NCI-H1694 treated with DMSO at 0.1 percent for 48 hours (cell line): ENCODE measurements around the gene JOSD2.
A peak's percentile ranks its signal among the peaks of the same experiment; 100 is the strongest.
"Not testable (repeated sequence)": the region's sequence is repeated elsewhere in the genome, so short reads cannot be mapped to it uniquely, and the experiment has no call there.

ENCODE experiments used
- DNase-seq: peaks from one replicate; lab custom pipeline; 2025; lab: John Stamatoyannopoulos, UW

Gene JOSD2

DNA sequence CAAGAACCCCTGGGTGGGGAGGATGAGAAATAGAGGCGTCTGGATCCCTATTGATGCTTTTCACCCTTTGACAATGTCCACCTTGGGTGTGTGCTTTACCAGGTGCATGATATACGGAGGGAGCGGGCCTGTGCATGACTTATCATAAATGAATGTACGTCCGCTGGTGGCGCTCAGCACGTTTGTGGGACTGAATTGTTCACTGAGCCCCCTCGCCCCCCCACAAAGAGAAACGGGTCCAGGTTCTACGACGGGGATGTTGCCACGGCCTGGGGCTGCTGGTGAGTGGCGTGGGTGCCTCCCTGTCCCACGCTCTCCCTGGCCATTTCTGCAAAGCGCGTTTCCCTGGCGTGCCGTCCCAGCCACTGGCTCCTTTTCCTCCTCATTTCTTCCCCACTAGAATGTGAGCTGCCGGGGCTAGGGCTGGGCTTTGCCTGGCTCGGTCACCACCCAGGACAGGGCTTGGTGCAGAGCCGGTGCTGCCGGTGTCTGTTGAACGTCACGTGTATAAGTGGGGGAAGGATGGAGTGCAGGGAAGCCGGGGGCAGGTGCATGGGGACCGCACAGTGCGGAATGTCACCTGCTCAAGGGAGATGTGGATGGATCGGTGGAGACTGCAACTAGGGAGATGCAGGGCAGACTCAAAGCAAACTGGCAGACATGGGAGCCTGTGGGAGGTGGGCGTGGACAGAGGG is 35.7 kb upstream of the JOSD2 start:
- DNase-seq = no peak

- peak; percentile 17 for DNase-seq
Observed at GRCh38 chr19:50542943-50543342, 32.0 kb upstream of the JOSD2 start.

DNA sequence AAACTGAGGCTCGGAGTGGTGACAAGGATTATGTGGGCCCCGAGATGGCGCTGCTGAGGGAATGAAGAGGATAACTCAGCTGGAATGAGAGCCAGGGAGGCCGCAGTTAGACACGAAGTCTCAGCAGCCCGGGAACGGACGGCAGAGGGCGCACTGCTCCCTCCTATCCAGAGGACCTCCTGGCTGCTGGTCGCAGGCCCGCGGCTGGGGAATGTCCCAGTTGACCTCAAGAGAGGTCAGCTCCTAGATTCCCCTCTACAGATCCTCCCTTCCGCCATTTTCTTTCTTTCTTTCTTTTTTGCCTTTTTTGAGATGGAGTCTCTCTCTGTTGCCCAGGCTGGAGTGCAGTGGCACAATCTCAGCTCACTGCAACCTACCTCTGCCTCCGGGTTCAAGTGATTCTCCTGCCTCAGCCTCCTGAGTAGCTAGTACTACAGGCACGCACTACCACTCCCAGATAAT is 26.8 kb upstream of the JOSD2 start:
- peak; percentile 82 for DNase-seq

DNA sequence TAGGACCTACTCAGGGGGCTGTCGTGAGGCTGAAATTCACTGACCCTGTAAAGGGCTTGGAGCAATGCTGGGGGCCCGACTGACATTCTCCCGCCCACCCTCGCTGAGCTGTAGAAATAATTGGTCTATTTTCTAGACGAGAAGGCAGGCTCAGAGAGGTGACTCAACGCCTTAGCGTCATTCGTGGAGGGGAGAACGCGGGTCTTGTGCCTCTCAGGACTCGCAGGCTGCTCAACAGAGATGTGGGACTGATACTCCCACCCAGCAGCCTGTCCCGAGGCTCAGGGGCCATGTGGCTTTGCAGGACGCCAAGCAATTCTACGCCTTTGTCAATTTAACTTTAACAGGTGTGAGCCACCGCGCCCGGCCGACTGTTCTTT is 26.3 kb upstream of the JOSD2 start:
- DNase-seq = no peak

DNA sequence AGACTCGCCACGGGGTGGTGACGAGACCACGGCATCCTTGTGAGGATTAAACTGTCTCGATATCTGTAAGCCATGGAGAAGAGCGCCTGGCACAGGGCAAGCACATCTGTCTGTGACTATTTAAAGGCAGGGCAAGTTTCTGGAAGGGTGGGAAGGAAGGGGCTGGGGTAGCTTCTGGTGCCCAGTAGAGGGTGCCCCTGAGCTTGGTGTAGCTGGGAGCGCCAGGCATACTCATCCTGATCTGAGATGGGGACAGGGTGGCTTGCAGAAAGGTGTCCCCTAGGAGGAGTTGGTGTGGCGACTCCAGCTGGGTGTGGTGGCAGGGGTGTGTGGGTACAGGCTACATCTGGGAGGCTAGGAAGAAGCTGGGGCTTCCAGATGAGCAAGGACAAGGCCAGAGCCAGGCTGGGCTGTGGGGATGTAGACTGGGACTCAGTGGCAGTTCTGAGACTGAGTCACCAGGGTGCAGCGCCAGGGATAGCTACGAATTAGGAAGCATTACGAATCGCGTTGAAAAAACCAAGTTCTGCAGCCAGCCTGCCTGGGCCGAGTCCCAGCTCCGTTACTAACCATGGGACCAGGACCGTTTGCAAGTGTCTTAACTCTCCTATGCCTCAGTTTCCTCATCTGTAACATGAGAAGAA is 25.8 kb upstream of the JOSD2 start:
- DNase-seq = no peak

- no peak for DNase-seq
Observed at GRCh38 chr19:50535672-50536187, 24.7 kb upstream of the JOSD2 start.

DNA sequence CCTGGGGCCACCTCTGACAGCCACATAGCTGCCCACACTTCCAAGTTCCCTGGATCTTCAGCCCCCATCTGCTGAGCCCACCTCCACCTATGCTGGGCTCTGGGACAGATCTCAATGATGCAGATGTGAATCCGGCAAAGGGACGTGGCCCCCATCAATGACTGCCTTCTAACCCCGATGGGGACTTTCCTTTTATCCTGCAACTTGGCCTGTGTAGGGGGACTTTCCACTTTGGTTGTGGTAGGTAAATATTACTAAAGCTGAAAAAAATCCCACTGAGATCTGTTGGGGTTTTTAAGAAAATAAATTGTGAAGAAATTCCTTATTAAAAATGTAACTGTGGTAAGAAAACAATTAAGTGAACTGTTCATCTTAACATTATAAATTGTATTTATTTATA is 23.5 kb upstream of the JOSD2 start:
- DNase-seq = no peak

- DNase-seq = no peak
Observed at GRCh38 chr19:50532952-50533351, 22.0 kb upstream of the JOSD2 start.

DNA sequence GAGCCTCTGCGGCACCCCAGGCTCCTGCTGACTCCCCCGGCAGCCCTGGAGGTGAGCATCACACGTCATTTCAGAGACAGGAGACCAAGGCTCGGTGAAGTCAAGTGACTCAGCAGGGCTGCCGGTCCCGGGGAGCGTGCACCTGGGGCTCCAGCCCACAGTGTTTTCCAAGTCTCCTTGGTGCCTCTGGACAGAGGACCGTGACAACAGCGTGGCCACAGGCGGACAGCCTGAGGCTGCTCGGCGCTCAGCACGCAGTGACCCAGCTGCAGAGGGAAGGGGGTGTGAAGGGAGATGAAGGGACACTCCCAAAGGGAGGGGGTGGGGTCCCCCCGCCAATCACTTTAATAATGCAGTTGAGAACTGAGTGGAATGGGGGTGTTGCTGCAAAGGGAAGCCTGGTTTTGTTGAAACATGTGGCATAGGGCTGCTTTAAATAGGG is 20.2 kb upstream of the JOSD2 start:
- DNase-seq = no peak

DNA sequence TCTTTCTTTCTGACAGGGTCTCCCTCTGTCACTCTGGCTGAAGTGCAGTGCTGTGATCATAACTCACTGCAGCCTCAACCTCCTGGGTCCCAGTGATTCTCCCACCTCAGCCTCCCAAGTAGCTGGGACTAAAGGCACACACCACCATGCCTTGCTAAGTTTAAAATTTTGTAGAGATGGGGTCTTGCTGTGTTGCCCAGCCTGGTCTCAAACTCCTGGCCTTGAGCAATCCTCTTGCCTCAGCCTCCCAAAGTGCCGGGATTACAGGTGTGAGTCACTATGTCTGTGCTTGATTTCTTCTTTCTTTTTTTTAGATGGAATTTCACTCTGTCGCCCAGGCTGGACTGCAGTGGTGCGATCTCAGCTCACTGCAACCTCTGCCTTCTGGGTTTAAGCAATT is 17.1 kb upstream of the JOSD2 start:
- DNase-seq = not testable (repeated sequence)

DNA sequence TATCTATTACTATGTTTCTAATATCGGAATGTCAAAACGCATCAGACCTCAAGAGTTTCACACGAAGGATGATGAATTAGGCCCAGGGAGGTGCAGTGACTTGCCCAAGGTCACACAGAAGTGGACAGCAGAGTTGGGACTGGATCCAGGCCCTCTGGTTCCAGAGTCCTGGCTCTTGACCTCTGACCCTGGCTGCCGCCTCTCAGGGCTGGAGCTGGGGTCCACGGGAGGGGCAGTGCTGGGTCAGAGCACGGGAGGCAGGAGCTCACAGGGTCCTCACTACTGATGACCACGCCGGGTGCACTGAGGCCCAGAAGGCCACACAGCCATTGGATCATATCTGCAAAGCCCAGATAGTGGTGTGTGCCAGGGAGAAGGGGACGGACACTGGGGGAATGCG is 11.9 kb upstream of the JOSD2 start:
- DNase-seq = no peak

DNA sequence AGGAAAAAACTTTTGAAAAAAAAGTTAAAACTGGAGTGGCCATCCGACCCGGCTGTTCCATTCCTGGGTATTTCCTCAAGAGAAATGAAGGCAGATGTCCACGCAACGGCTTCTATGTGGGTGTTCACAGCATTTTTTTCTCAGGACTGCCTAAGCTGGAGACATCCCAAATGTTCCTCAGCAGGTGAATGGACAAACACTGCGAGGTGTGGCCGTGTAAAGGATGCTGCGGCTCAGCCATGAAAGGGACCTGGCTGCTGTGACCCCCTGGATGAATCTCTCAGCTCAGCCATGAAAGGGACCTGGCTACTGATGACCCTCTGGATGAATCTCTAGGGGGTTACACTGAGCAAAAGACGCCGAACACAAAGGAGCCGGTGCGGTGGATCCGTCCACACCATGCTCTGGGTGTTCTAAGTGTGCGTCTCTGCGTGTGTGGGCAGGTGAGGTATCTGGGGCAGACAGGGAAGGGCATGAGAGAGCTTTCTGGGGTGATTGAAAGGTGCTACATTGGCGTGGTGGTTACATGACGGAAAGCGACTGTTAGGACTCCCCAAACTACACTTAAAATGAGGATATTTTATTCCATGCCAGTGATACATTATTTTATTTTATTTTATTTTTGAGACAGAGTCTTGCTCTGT is 10.0 kb upstream of the JOSD2 start:
- no peak for DNase-seq

DNA sequence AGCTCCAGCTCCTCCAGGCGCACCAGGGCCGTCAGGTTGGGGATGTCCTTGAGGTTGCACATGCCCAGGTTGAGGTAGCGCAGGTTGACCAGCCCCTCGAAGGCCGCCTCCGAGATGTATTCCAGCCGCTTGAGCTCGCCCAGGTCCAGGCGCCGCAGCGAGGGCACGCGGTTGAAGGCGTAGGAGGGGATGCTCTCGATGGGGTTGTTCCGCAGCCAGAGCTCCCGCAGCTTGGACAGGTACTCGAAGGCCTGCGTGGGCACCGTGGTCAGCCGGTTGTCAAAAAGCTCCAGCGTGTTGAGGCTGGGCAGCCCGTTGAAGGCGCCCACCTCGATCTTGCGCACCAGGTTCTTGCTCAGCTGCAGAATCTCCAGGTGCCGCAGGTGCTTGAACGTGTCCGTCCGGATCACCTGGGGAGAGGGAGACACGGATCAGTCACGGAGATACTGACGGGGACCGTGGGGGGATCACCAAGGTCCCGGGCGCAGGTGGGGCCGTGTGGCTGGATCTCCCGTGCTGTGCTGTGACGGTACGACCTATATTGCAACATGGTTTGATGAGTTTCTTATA is 8.1 kb upstream of the JOSD2 start:
- no peak for DNase-seq

DNA sequence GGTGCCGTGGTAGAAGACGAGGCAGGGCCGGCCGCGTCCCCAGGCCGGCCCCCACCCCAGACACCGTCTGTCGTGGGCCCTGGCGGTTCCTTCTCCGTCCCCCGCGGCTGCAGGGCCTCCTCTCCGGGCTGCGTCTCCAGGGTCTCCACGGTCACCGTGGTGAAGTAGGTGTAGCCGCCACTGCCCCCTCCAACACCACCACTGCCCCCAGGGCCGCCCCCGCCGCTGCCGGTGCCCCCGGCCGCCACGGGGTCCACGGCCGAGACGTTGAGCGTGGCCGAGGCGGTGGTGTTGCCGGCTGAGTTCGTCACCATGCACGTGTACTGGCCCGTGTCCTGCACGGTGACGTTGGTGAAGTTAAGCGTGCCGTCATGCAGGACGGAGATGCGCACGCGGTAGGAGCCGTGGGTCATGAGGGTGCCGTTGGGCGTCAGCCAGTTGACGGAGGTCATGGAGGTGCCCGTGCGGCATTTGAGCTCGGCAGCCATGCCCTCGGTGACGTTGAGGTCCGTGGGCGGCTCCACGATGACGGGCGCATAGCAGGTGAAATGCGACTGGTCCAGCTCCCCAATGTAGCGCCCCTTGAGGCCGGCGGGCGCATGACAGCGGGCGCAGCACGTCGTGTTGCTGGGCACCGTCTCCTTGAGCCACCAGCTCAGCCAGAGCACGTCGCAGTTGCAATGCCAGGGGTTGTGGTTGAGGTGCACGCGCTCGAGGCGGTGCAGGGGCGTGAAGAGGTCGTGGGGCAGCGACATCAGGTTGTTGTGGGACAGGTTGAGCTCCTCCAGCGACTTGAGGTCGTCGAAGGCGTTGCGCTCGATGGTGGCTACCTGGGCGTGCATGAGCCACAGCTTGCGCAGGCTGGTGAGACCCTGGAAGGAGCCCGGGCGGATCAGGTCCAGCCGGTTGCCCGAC is 7.4 kb upstream of the JOSD2 start:
- DNase-seq = no peak

- DNase-seq = no peak
Observed at GRCh38 chr19:50517704-50518075, 6.7 kb upstream of the JOSD2 start.

DNA sequence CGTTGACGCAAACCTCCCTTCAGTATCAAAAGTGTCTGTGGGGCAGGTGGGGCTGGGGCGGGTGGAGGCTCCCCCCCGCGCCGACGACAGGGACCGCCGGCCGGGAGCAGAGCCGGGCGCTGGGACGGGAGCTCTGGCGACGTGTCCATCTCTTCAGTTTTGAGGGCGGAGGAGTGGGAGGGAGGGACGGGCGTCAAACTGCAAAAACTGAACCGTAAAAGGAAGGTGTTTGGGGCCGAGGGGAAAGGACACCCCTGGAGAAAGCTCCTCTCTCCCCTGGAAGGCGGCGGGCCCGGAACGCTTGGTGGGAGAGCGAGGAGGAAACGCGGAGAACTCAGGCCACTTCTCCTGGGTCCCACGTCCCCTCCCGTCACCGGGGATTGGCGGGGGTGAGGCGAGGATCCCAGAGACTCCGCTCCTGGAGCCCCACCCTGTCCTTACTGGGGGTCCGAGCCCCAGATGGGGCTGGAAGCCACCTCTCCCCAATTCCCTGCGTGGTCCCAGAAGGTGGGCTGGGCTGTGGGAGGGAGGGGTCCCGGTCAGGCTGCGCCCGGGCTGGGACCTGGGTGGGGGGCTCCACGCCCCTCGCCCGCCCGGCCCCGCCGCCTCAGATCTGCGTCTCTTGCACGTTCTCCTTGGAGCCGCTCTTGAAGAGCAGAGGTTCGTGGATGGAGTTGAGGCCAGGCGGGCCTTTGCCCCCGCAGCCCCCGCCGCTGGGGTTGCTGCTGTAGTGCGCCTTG is 6.1 kb upstream of the JOSD2 start:
- no peak for DNase-seq

DNA sequence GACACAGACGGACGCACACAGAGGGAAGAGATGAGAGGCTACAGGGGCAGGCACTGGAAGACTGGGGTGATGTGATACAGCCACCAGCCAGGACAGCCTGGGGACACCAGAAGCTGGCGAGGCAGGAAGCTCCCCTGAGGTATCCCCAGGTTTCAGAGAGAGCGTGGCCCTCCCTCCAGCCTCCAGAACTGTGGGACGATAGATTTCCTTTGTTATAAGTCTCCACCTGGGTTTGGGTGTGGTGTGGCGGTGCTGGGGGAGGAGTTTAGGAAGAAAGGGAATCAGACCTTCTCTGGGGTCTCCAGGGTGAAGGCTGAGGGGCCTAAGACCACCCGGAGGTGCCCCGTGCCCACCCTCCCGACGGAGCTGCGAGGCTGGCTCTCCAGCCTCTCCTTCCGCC is 5.5 kb upstream of the JOSD2 start:
- no peak for DNase-seq

GRCh38 chr19:50515168-50515561 is 4.2 kb upstream of the JOSD2 start:
- no peak for DNase-seq

GRCh38 chr19:50514346-50515167 is 3.6 kb upstream of the JOSD2 start:
- peak; percentile 79 for DNase-seq

DNA sequence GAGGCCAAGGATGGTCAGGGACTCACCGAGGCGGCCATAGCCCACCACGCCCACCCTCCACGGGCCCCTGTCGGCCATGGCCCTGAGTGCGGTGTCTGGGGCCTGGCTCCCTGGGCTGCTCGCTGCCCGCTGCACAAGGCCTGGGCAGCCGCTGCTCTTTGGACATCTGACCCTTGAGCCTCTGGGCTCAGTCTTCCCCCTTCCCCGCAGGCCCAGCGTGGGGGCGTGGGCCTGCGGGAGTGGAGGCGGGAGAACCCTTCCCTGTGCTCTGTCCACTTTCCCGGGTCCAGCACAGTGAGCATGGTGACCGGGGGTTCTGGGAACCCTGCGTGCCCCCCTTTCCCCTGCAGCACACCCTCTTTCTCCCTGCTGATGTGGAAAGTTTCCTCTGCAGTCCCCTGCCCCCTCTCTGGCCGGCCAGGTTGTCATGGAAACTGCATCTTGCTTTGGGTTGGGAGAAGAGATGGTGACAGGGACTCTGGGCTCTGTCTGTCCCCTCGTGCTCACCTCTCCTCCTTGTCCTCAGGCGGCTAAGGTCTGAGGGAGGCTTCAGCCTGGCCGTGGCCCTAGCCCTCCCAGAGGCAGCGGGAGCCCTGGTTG is 2.9 kb upstream of the JOSD2 start, which contains the start of gene ASPDH:
Gene ASPDH, minus strand, starts transcription at position 168 of the 600 bp plus-strand sequence. Its CDS starts 90 bp downstream, at position 78.
- DNase-seq = no peak
